Neural progenitor cell (in vitro differentiated cells): ENCODE measurements around the gene GTPBP10.
A peak's percentile ranks its signal among the peaks of the same experiment; 100 is the strongest.

Source experiments
- EZH2 ChIP-seq: fragments of 200-600 bp; sonication (generic); IDR thresholded peaks from 2 replicates; pipeline ENCODE4 v1.6.1; 2017; ENCODE audit warnings: antibody characterized with exemption, mild to moderate bottlenecking, moderate library complexity
- TF ChIP-seq, protein P1 (sequence below): fragments of 200-600 bp; sonication (generic); IDR thresholded peaks from 2 replicates; pipeline ENCODE4 v1.5.1; 2017; ENCODE audit warnings: antibody characterized with exemption, mild to moderate bottlenecking

GRCh38 chr7:90320801-90321494 is 25.6 kb upstream of the GTPBP10 start, which contains the start of gene FAM237B:
- TF ChIP-seq, protein P1, sequence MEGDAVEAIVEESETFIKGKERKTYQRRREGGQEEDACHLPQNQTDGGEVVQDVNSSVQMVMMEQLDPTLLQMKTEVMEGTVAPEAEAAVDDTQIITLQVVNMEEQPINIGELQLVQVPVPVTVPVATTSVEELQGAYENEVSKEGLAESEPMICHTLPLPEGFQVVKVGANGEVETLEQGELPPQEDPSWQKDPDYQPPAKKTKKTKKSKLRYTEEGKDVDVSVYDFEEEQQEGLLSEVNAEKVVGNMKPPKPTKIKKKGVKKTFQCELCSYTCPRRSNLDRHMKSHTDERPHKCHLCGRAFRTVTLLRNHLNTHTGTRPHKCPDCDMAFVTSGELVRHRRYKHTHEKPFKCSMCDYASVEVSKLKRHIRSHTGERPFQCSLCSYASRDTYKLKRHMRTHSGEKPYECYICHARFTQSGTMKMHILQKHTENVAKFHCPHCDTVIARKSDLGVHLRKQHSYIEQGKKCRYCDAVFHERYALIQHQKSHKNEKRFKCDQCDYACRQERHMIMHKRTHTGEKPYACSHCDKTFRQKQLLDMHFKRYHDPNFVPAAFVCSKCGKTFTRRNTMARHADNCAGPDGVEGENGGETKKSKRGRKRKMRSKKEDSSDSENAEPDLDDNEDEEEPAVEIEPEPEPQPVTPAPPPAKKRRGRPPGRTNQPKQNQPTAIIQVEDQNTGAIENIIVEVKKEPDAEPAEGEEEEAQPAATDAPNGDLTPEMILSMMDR, result no peak
- peak; percentile 85 for TF ChIP-seq EZH2
